ENCODE results near the gene PHKB. TPM values are rescaled to one million over a fixed set of nuclear protein-coding genes. Genes with fewer than 3 reads are reported as not detected.

PHKB gene
- total RNA-seq, 1 experiment from 2014 or later: 38.8 TPM

DNA sequence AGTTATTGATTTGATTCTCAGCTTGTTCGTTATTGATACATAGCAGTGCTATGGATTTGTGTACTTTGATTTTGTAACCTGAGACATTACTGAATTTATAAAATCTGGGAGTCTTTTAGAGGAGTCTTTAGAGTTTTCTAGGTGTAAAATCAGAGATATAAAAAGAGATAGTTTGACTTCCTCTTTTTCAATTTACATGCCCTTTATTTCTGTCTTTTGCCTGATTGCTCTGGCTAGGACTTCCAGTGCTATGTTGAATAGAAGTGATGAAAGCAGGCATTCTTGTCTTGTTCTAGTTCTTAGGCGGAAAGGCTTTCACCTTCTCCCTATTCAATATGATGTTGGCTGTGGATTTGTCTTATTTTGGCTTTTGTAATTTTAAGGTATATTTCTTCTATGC lies 106.2 kb downstream of the PHKB start:
- no peak overlapping the region for H3K4me2 ChIP-seq (ENCODE audit: insufficient read depth, insufficient read length, low read length)
- H3K4me3 Mint-ChIP-seq: no peak overlapping the region
- no peak overlapping the region for H3K23ac ChIP-seq (ENCODE audit: insufficient read length, low read depth, low read length)
- H3T11ph ChIP-seq (ENCODE audit: low read length): no peak overlapping the region
- TF ChIP-seq, protein P1, sequence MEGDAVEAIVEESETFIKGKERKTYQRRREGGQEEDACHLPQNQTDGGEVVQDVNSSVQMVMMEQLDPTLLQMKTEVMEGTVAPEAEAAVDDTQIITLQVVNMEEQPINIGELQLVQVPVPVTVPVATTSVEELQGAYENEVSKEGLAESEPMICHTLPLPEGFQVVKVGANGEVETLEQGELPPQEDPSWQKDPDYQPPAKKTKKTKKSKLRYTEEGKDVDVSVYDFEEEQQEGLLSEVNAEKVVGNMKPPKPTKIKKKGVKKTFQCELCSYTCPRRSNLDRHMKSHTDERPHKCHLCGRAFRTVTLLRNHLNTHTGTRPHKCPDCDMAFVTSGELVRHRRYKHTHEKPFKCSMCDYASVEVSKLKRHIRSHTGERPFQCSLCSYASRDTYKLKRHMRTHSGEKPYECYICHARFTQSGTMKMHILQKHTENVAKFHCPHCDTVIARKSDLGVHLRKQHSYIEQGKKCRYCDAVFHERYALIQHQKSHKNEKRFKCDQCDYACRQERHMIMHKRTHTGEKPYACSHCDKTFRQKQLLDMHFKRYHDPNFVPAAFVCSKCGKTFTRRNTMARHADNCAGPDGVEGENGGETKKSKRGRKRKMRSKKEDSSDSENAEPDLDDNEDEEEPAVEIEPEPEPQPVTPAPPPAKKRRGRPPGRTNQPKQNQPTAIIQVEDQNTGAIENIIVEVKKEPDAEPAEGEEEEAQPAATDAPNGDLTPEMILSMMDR (conservative IDR thresholded peaks at IDR 0.05): no peak
- DNase-seq: no peak
- H3K79me2 ChIP-seq (ENCODE audit: insufficient read depth, low read length): no peaks in the 10 kb centered on the region
- H4K8ac ChIP-seq (replicated peaks; ENCODE audit: insufficient read length, low read depth, low read length): no peak overlapping the region
- no peak overlapping the region for H2AK5ac ChIP-seq (ENCODE audit: insufficient read length, low read length)
- H3K27ac Mint-ChIP-seq: no peak overlapping the region
- H4K5ac ChIP-seq (ENCODE audit: insufficient read length, low read depth, low read length): no peak overlapping the region
- H3K4me1 ChIP-seq (ENCODE audit: insufficient read depth, low read length): no peaks in the 10 kb centered on the region
- H3K4me1 Mint-ChIP-seq: no peaks in the 10 kb centered on the region
- H3K4ac ChIP-seq (ENCODE audit: low read depth, low read length): no peak overlapping the region
- no peak overlapping the region for H2AFZ ChIP-seq (ENCODE audit: low read length)
- H2BK15ac ChIP-seq (ENCODE audit: low read depth, low read length): no peak overlapping the region
- H3K23me2 ChIP-seq (ENCODE audit: insufficient read length, low read depth, low read length, poor library complexity, severe bottlenecking): no peaks in the 10 kb centered on the region
- H3K9me3 ChIP-seq (ENCODE audit: control insufficient read depth, low read depth, low read length): no peaks in the 10 kb centered on the region
- no peaks in the 10 kb centered on the region for H4K20me1 ChIP-seq (ENCODE audit: control insufficient read depth, insufficient read depth, insufficient read length)
- H2BK120ac ChIP-seq (ENCODE audit: low read depth, low read length, poor library complexity, severe bottlenecking): no peak overlapping the region
- no peak overlapping the region for H2BK20ac ChIP-seq (ENCODE audit: low read depth, low read length, poor library complexity, severe bottlenecking)
- H3K56ac ChIP-seq (ENCODE audit: insufficient read length, low read depth, low read length): no peak overlapping the region
- no CpG with 5 or more reads among the region's 2 CpGs for WGBS (ENCODE audit: extremely low coverage, insufficient read length, low lambda C conversion rate)
- H3K27ac ChIP-seq (ENCODE audit: insufficient read length, low read depth, low read length): no peak overlapping the region
- H2BK12ac ChIP-seq (ENCODE audit: insufficient read length, low read depth, low read length): no peak overlapping the region
- no peaks in the 10 kb centered on the region for H3K9me3 Mint-ChIP-seq
- no peak overlapping the region for H2BK5ac ChIP-seq (ENCODE audit: insufficient read length, low read length)
- no peaks in the 10 kb centered on the region for H3K27me3 Mint-ChIP-seq (ENCODE audit: low read depth)
- no peaks in the 10 kb centered on the region for H3K79me1 ChIP-seq (ENCODE audit: insufficient read depth, low read depth, low read length, poor library complexity, severe bottlenecking)
- no peak overlapping the region for H3K9ac ChIP-seq (ENCODE audit: extremely low read depth, insufficient read length, low read length)
- H3K36me3 Mint-ChIP-seq (ENCODE audit: insufficient read depth in 1 of 3, low read depth in 3 of 3): peaks cover 3 to 7% (median 7%) of the 10 kb centered on the region in 3 experiments; a peak in 4 of 7 replicates
- no peak overlapping the region for H4K91ac ChIP-seq (ENCODE audit: insufficient read length, low read depth, low read length)
- no peak overlapping the region for H3K18ac ChIP-seq (ENCODE audit: insufficient read length, low read depth, low read length)
- H3K14ac ChIP-seq (ENCODE audit: insufficient read depth, low read length): no peak overlapping the region
- H3K27me3 ChIP-seq (ENCODE audit: insufficient read depth, low read length): no peaks in the 10 kb centered on the region
